GM12875 (cell line): ENCODE results near the gene KIAA0319L.
A peak's percentile ranks its signal among the peaks of the same experiment; 100 is the strongest.

Experiments
- H3K4me3 ChIP-seq: one replicate; pipeline ENCODE4 v1.5.1; 2011; ENCODE audit warnings: low read depth, low read length, control low read depth
- TF ChIP-seq, protein P1 (sequence below): IDR thresholded peaks from 2 replicates; pipeline ENCODE4 v1.5.1; 2011; ENCODE audit warnings: low read depth, mild to moderate bottlenecking, control low read depth, inconsistent platforms, low read length, moderate library complexity, borderline replicate concordance; ENCODE audit not compliant: insufficient read depth

Gene KIAA0319L

DNA sequence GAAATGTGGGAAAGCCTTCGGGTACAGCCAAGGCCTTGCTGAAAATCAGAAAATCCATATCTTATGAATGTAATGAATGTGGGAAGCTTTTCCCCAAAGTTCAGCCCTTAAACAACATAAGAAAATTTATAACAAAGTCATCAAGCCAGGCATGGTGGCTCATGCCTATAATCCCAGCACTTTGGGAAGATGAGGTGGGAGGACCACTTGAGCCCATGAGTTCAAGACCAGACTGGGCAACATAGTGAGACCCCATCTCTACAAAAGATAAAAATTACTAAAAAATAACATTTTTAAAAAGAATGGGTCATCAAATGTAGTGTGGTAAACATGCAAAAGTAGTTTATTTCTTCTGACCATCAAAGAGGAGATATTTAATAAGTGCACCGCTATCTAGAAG is 45.9 kb downstream of the KIAA0319L start:
- no peak overlapping the region for H3K4me3 ChIP-seq
- TF ChIP-seq, protein P1, sequence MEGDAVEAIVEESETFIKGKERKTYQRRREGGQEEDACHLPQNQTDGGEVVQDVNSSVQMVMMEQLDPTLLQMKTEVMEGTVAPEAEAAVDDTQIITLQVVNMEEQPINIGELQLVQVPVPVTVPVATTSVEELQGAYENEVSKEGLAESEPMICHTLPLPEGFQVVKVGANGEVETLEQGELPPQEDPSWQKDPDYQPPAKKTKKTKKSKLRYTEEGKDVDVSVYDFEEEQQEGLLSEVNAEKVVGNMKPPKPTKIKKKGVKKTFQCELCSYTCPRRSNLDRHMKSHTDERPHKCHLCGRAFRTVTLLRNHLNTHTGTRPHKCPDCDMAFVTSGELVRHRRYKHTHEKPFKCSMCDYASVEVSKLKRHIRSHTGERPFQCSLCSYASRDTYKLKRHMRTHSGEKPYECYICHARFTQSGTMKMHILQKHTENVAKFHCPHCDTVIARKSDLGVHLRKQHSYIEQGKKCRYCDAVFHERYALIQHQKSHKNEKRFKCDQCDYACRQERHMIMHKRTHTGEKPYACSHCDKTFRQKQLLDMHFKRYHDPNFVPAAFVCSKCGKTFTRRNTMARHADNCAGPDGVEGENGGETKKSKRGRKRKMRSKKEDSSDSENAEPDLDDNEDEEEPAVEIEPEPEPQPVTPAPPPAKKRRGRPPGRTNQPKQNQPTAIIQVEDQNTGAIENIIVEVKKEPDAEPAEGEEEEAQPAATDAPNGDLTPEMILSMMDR = no peak

DNA sequence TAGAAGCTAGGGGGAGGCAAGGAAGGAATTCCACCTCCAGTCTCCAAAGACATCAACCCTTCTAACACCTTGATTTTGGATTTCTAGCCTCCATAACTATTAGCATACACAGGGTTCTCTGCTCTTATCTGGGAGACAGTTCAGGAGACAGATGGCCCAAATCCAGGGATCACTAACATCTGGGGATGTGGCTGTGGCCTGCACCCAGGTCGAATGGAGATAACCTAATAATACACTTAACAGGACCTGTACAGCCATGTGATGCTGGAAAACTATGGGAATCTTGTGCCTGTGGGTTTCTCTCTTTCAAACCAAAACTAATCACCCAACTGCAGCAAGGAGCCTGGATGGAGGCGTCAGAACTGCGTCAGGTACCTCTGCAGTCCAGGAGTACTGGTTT is 47.6 kb downstream of the KIAA0319L start:
- TF ChIP-seq, protein P1 = no peak

DNA sequence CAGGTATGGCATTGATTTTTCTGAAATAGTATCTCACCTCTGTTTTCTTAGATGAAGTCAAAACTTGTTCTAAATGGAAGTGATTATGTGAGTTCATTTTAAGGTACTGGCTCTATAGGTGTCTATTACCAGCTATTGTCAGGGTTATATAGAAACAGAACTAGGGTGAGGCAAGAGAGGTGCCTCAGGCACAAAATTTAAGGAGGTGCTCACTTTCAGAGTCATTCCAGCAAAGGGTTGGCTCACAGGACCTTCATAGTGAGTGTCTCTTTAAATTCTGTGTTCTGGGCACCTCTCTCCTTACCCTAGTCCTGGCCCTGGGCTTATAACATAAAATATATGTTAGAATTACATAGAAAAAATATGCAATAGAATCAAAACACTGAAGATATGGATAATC is 49.3 kb downstream of the KIAA0319L start:
- H3K4me3 ChIP-seq = no peak overlapping the region
- TF ChIP-seq, protein P1 = no peak

More for the DNA sequence above, 47.6 kb downstream of the KIAA0319L start:
- H3K4me3 ChIP-seq = no peak overlapping the region

DNA sequence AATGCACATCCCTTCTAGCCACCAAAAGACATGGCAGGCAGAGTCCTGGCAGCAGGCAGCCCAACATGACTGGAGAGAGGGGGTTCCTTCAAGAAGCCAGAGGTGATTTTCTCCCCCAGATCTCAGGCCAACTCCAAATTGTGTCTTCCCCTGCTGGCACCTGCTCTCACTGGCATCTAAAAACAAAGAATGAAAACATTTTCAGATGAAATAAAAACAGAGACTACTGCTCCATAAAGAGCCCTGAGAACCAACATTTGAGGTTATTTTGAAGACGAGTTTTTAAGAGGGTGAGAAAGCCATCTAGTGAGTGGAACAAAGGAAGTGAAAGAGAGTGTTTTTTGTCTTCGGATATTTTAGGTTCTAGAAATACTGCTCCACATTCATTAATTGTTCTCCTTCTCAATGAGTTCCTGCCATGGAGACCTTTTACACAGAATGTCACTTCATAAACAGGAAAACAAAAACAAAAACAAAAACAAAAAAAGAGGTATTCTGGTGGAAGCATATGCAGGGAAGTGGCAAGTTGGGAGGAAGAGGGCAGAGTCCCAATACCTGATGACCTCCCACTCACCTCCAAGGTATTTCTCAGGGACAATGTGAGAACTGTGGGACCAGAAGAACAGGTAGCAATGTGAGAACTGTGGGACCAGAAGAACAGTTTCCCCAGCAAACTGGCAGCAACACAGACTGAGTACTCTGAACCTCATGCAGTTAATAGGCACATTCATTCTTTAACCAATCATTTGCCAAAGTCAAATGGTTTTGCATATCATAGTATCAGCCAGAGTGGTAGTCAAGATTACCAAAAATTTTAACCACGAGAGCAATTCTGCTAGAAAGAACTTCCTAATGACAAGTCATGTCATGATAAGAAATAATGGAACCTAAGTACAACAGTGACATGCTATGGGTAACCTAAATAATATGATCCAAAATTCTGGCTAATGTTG is 50.0 kb downstream of the KIAA0319L start:
- no peak overlapping the region for H3K4me3 ChIP-seq

DNA sequence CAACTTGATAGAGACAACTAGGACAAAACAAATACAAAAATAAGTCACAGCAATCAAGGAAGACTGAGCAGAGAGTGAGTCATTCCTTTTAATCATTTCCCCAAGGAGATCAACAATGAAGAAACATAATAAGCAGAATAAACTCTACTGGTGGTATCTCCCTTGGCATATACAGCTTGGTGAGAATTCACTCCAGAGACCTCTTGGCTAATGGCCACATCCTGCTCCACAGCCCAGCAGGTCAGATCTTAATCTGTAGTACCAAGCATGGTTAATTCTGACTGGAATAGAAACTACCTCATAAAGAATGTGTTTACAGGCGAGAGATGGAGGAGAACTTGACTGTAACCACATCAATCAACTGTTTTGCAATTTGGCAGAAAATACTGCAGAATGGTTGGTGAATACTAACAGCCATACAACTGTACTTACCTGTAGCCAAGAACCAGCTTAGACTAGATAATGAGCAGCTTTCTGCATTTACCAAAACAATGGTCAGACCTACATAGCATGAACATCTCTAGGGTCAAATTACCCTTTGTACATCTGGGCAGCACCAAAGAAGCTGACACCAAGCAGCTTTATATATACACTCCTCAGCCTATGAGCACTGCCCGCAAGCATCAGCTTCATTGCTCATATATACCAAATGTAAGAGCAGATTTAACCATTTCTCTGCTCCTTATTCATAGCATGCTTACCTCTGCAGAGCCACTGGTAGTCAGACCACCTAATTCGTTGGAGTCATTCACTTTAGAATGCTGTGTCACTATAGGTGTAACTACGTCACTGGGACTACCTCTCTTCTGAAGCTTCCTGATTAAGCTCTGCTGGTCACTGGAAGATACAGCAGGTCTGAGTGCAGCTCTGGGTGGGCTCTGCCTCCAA is 51.0 kb downstream of the KIAA0319L start:
- no peak overlapping the region for H3K4me3 ChIP-seq
- TF ChIP-seq, protein P1 = 0 out of 2 replicates have a peak, but pooled peaks have one; percentile 6

More for the DNA sequence above, 50.0 kb downstream of the KIAA0319L start:
- TF ChIP-seq, protein P1 = no peak

DNA sequence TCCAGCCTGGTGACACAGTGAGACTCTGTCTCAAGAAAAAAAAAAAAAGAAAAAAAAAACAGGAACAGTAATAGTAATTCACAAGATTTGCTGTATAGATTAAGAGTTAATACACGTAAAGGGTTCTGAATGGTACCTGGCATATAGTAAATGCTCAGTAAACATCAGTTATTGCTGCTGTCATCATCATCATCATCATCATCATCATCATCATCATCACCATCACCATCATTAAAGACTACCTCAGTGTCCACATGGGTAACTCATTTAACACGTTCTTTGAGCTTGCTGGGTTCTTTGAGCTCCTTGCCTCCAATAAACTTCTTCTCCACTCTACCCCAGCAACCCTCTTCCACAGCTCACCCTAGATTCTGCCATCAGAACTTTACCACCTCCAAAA is 55.0 kb downstream of the KIAA0319L start:
- TF ChIP-seq, protein P1 = no peak
- H3K4me3 ChIP-seq = no peak overlapping the region
